IPS DF 6.9 (cell line): ENCODE results near the gene SMYD3.

Experiments
- DNase-seq: peaks from one replicate; pipeline ENCODE4 v3.0.0-alpha.2; 2013; ENCODE audit warnings: low read depth, low spot score
- H3K27ac ChIP-seq: one replicate; pipeline ENCODE4 v1.5.1; 2013; ENCODE audit warnings: low read length, control low read depth
- H3K27me3 ChIP-seq: 2 replicates; pipeline ENCODE4 v1.6.1; 2013; ENCODE audit warnings: mild to moderate bottlenecking, low read length; ENCODE audit not compliant: control insufficient read depth, insufficient read depth
- H3K36me3 ChIP-seq: 2 replicates; pipeline ENCODE4 v1.6.1; 2013; ENCODE audit warnings: low read length; ENCODE audit not compliant: control insufficient read depth, insufficient read depth
- H3K4me1 ChIP-seq: 2 replicates; pipeline ENCODE4 v1.6.1; 2013; ENCODE audit warnings: low read length; ENCODE audit not compliant: control insufficient read depth, insufficient read depth
- H3K4me3 ChIP-seq: 2 replicates; pipeline ENCODE4 v1.5.1; 2013; ENCODE audit warnings: mild to moderate bottlenecking, low read length
- H3K9me3 ChIP-seq: 2 replicates; pipeline ENCODE4 v1.6.1; 2013; ENCODE audit warnings: low read length, inconsistent platforms; ENCODE audit not compliant: control insufficient read depth, insufficient read depth
- WGBS: extraction: QIAGEN DNeasy Blood & Tissue Kit; methylation state at CpG from one replicate; pipeline ENCODE4 v1.1.7; 2013; ENCODE audit warnings: mixed read lengths, missing lambda C conversion rate; ENCODE audit not compliant: insufficient read length, insufficient coverage; 5-methylcytosine and 5-hydroxymethylcytosine counted together

The SMYD3 gene

DNA sequence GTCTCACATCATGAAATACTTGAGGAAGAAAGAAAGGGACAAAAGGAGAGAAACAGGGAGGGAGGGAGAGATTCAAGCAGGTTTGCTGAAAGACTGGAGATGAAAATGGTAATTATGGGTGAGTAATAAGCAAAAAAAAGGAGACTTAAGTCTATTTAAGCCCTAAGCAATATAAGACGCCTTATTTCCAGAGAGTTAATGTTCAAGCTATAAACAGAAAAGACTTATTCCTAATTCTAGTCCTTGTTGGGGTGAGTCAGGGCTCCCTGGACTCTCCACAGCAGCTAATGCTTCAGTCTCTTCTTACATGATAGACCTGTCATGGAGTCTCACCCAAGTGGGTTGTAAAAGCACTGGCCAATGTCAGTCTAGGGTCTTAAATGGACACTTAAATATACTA, 619.2 kb downstream of the SMYD3 start:
- no peak for DNase-seq
- Histone ChIP-seq H3K4me3 (no peak overlapping the region), H3K9me3 (no peaks in the 10 kb centered on the region), H3K27ac (no peak overlapping the region), H3K36me3 (no peaks in the 10 kb centered on the region), H3K27me3 (no peaks in the 10 kb centered on the region), H3K4me1 (no peaks in the 10 kb centered on the region)
- WGBS: no CpG with 5 or more reads among the region's 1 CpG

DNA sequence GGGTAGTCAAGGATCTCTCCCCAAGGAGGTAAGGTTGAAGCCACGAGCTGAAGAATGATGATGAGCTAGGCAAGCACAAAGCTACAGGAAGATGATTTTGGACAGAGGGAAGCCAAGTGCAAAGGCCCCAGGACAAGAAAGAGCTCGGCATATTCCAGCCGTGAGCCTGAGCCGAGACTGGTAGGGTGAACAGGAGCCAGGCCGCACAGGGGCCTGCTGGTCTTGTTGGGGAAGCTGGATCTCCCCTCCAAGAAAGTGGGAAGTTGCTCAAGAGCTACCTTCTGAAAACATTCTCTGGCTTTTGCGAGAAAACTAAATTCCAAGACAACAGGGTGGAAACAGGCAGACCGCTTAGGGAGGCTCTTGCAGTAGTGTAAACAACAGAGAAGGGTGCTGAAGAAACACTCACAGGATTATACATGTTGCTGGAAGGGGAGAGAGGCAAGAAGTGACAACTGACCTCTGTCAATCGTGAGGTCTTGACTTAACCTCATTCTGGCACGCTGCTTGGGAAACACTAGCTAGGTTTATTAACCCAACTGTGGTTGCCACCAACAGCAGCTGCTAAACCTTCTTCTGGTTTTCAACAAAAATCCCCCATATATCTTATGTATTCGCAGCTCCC, 625.2 kb downstream of the SMYD3 start:
- Histone ChIP-seq H3K9me3 (no peaks in the 10 kb centered on the region), H3K4me1 (no peaks in the 10 kb centered on the region), H3K36me3 (no peaks in the 10 kb centered on the region), H3K27me3 (no peaks in the 10 kb centered on the region), H3K4me3 (no peak overlapping the region), H3K27ac (no peak overlapping the region)
- DNase-seq: no peak
- WGBS: no CpG with 5 or more reads among the region's 10 CpGs

DNA sequence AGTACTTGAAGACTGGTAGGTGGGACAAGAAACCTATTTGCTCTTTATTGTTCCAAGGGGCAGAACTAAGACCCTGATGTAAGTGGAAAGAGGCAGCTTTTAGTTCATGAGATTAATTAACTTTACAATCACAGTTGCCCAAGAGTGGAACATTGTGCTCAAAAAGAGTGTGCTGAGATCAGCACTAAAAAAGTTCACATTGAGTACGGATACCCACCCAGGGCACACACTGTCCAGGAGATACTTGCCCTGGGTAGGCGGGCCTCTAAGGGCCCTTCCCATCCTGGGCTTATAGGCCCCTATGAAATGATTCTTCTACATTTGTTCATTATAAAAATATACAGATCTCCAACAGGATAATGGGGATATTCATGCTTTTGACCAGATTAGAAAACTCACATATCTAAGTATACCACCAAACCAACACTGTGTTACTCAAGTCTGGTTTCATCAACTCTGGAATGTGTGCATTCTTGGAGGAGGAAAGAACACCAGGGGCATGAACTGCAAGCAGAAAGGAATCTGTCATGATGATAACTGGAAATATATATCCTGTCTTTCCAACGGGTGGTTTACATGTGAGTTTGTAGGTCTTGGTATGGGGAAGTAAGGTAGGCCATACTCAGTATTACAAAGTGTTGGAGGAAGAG, 626.2 kb downstream of the SMYD3 start:
- H3K4me1 ChIP-seq: no peaks in the 10 kb centered on the region

DNA sequence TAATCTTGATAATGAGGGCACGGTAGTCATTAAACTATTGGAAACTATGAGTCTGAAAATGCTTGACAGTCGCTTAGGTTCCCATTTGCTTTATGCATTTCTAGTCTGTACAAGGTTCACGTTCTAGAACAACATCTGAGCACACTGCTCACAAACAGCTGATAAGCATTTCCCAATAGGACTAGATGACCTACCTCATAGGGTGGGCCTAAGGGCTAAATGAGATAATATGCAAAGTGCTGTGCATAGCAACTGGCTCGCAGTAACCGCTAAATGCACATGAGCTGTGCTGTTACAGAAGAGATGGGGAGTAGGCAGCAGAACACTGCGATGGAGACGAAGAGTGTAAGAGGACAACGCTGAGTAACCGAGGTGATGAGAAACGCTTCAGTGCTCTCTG, 628.0 kb downstream of the SMYD3 start:
- H3K27ac ChIP-seq: no peak overlapping the region
- WGBS: no CpG with 5 or more reads among the region's 10 CpGs
- H3K4me3 ChIP-seq: no peak overlapping the region
- DNase-seq: no peak
- no peaks in the 10 kb centered on the region for H3K36me3 ChIP-seq
- no peaks in the 10 kb centered on the region for H3K9me3 ChIP-seq
- H3K4me1 ChIP-seq: no peaks in the 10 kb centered on the region
- H3K27me3 ChIP-seq: no peaks in the 10 kb centered on the region

More for the DNA sequence above, 626.2 kb downstream of the SMYD3 start:
- WGBS: no CpG with 5 or more reads among the region's 3 CpGs
- DNase-seq: no peak
- Histone ChIP-seq H3K9me3 (no peaks in the 10 kb centered on the region), H3K36me3 (no peaks in the 10 kb centered on the region), H3K27ac (no peak overlapping the region), H3K4me3 (no peak overlapping the region), H3K27me3 (no peaks in the 10 kb centered on the region)

DNA sequence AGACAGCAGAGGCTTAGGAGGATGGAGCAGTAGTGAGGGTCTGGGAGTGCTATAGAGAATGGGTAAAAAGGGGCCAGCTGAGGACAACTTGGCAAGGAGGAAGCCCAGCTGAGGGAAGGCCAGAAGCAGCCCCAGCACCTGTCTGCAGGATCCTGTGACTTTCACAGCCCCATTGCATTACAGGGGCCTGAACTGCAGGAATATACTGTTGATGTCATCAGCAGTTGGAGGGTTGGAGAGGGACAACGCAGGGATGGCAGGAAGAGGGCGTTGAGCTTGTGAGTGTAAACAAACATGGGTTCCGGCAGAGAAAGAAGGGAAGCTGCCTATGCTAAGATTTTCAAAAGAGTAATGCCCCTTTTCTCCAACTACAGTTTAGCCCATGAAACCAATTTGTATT, 628.5 kb downstream of the SMYD3 start:
- Histone ChIP-seq H3K36me3 (no peaks in the 10 kb centered on the region), H3K4me1 (no peaks in the 10 kb centered on the region), H3K27me3 (no peaks in the 10 kb centered on the region), H3K9me3 (no peaks in the 10 kb centered on the region), H3K4me3 (no peak overlapping the region), H3K27ac (no peak overlapping the region)
- no peak for DNase-seq
- no CpG with 5 or more reads among the region's 3 CpGs for WGBS

DNA sequence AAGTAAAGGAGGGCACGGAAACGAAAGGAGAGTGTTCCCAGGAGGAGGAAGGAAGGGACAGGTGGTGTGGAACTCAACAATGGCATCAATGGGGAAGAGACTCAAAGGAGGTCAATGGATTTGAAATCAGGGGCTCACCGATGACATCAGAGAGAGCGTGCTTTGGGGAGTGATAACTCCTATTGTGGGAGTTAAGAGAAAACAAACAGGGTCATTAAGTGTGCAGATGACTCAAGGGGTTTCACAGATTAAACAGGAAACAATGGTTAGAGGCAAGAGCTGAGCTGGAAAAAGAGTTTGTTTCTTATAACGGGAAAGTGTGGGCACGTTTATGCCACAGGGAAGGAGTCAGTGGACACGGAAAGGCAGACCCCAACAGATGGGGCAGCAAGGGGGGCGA, 629.1 kb downstream of the SMYD3 start:
- Histone ChIP-seq H3K27ac (no peak overlapping the region), H3K9me3 (no peaks in the 10 kb centered on the region), H3K4me1 (no peaks in the 10 kb centered on the region), H3K4me3 (no peak overlapping the region), H3K36me3 (no peaks in the 10 kb centered on the region), H3K27me3 (no peaks in the 10 kb centered on the region)
- WGBS: no CpG with 5 or more reads among the region's 8 CpGs
- no peak for DNase-seq

DNA sequence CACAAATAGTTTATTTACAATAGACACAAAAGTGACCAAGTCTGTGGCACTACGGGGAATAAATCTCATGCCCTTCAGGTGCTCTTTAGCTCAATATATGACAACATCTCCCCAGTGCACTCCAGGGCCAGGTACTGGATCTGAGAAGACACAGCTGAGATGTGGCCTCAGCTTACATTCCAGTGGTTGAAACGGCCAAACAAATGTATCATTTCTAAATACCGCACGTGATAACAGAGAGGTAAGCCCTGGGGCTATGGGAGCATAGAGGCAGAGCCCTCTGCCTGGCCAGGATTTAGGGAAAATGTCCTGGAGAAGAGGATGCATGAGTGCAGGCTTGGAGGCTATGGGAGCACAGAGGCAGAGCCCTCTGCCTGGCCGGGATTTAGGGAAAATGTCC, 630.5 kb downstream of the SMYD3 start:
- Histone ChIP-seq H3K27me3 (no peaks in the 10 kb centered on the region), H3K4me3 (no peak overlapping the region), H3K27ac (no peak overlapping the region), H3K9me3 (no peaks in the 10 kb centered on the region), H3K36me3 (no peaks in the 10 kb centered on the region), H3K4me1 (no peaks in the 10 kb centered on the region)
- WGBS: no CpG with 5 or more reads among the region's 5 CpGs
- DNase-seq: no peak

DNA sequence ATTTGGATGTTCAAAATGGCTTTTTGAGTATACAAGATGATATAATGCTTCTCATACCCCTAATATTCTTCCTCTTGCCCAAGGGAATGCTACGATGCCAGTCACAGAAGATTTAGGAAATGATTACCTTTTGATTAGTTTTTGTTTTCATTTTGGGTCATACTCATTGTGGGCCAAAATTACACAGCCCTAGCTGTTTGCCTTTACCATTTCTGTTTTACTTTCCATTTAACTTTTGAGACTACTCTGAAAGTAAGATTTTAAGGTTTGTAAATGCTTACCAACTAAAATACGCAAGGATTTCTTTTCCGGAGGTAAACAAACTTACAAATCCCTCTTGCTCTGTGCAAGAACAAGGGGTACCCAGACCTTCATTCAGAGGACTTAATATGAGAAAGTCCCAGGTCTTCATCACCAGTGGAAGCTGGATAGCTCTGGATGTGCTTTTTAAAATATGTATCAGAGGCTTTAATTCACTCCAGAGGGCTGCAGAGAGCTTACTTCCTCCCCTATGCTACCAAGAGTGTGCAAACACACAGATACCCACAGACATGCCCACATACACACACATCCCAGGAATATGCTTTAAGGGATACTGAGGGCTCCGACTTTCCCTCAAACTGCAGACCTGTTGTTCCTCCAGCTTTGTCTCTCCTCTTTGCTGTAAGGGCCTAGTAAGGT, 631.4 kb downstream of the SMYD3 start:
- no peaks in the 10 kb centered on the region for H3K27me3 ChIP-seq
- no CpG with 5 or more reads among the region's 4 CpGs for WGBS

DNA sequence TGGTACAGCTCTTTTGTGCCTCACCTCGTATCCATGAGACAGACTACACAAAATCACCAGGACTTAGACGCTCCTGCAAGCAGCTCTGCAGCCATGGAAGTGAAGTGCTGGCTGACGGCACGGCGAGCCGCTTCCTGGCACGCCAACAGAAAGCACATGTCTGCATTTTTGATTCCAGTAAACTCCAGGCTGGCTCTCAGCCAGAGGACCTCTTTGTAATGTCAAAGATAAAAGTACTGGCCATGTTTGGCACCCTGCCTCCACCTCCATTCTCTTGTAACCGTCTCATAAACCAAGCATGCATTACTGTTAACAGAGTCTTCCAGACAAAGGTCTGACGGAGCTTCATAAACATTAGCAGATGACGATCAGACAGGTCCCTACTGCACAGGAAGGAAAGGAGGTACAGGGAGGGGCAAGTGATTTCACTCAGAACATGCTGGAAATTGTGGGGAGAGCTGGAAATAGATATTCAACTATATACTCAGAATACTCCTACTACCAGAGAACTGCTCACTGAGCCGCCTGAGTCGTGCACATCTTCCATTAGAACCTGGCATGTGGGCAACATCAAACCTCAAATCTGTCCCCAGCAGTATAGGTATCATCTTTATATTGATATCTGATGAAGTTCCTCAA, 632.0 kb downstream of the SMYD3 start:
- no peaks in the 10 kb centered on the region for H3K36me3 ChIP-seq
- no CpG with 5 or more reads among the region's 12 CpGs for WGBS
- no peaks in the 10 kb centered on the region for H3K4me1 ChIP-seq
- no peaks in the 10 kb centered on the region for H3K27me3 ChIP-seq
- no peak overlapping the region for H3K4me3 ChIP-seq
- no peaks in the 10 kb centered on the region for H3K9me3 ChIP-seq
- DNase-seq: no peak
- H3K27ac ChIP-seq: no peak overlapping the region

More for the DNA sequence above, 631.4 kb downstream of the SMYD3 start:
- Histone ChIP-seq H3K9me3 (no peaks in the 10 kb centered on the region), H3K4me1 (no peaks in the 10 kb centered on the region), H3K4me3 (no peak overlapping the region), H3K36me3 (no peaks in the 10 kb centered on the region), H3K27ac (no peak overlapping the region)
- DNase-seq: no peak

DNA sequence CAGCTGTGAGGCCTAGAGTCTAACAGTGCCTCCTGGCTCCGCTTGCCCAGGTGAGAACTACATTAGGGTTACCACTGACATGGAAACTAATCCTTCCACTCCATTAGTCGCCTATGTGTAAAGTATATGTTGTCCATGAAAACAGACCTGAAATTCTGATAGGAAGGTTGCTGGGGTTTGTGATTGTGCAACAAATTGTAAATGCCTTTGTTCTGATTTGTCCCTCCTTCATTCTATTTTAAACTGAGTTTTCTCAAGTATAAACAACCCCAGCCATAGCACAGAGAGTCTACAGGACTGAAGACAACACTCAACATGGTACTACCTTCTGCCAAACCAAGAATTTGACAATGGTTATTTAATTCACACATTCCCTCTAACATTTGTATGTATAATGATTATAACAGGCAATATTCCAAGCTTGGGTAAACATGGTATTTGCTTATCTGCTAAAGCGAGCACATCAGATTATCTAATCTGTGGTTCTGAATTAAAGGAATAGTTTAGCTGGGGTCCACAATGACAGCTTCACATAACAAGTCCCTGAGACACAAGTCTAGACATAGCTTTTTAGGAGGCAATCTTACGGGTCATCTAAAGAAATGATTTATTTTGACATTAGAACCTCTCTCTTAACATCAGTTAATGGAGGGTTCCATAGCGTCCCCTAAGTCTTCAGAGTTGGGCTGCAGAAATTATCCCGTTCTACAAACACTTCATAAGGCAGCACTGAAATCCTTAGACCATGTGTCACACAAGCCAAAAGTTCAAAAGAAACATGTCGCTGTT, 633.0 kb downstream of the SMYD3 start:
- no peak overlapping the region for H3K4me3 ChIP-seq
- H3K27me3 ChIP-seq: no peaks in the 10 kb centered on the region
- DNase-seq: no peak
- no peaks in the 10 kb centered on the region for H3K9me3 ChIP-seq
- H3K4me1 ChIP-seq: no peaks in the 10 kb centered on the region
- H3K36me3 ChIP-seq: no peaks in the 10 kb centered on the region
- no CpG with 5 or more reads among the region's 7 CpGs for WGBS
- H3K27ac ChIP-seq: no peak overlapping the region
